Measurements from ENCODE around the gene CHCHD3.

DNA sequence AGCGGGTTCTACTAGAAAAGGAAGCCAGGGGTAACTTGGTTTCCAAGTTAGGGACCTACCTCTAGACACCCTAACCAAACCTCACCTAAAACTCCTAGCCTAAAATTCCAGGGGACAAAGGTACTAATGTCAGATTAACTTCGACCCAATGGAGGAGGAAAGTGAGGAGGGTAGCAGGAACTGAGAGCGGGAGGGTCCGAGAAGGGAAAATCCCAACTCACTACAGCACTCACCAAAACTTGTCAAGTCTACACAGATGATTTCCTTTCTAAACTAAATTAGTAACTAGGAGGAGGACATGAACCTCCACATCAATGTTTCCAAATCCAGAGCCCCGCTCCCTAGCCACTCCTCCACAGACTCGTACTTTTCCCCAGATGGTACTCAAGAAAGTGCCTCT is 22.6 kb downstream of the CHCHD3 start:
- TF ChIP-seq POLR2AphosphoS5 (IDR thresholded peaks at IDR 0.05; ENCODE audit: low read depth, low read length) (no peak), POLR2A (IDR thresholded peaks at IDR 0.05; ENCODE audit: low read depth, low read length) (no peak), TAF1 (IDR thresholded peaks at IDR 0.05; ENCODE audit: low read depth, low read length) (no peak), POU2F2 (IDR thresholded peaks at IDR 0.05; ENCODE audit: low read depth, low read length) (no peak), SPI1 (IDR thresholded peaks at IDR 0.05; ENCODE audit: low read depth, low read length) (peak; percentile 77), PAX5 (IDR thresholded peaks at IDR 0.05; ENCODE audit: insufficient read depth, low read length, severe bottlenecking) (no peak)
